GM19452 (cell line): ENCODE results near the gene RABL2A.
"Not testable (repeated sequence)": the region's sequence is repeated elsewhere in the genome, so short reads cannot be mapped to it uniquely, and the experiment has no call there.

Experiments used
- ATAC-seq: cut with Tn5 transposase; IDR thresholded peaks from one replicate; pipeline ENCODE4 v1.9.1; 2021; ENCODE audit not compliant: unreplicated experiment

The RABL2A gene

DNA sequence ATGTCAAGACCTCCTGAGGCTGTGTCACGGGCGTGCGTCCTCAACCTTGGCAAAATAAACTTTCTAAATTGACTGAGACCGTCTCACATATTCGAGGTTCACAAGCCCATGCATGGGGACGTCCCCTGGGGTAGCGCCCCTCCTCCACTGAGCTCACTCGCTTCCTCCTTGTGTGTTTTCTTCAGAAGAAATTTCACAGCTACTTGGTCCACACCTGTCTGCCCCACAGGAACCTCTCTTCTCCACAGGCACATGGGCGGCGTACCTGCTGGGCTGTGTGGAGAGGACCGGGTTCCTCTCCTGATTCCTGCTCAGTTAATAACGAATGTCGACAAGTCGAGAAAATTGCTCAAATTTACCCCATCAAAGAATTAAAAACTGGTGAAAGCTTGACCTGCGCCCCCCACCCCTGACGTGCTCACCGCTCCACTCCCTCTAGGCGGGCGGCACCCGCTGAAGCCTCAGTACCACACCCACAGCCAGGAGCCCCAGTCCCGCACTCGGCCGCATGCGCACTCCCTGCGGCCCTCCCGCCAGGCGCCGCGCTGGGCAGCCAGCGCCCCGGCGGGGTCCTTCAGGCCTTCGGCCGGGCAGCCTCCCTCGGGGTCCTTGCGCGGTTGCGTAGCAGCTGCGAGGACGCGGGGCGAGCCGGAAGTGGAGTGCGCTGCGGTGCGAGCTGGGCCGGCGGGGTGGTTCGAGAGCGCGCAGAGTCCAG lies at the start of gene RABL2A:
Gene RABL2A (plus strand): TSS at position 651 of the 715 bp plus-strand sequence. CDS start 1,341 bp downstream, outside the sequence.
- peak; percentile 96 for ATAC-seq

DNA sequence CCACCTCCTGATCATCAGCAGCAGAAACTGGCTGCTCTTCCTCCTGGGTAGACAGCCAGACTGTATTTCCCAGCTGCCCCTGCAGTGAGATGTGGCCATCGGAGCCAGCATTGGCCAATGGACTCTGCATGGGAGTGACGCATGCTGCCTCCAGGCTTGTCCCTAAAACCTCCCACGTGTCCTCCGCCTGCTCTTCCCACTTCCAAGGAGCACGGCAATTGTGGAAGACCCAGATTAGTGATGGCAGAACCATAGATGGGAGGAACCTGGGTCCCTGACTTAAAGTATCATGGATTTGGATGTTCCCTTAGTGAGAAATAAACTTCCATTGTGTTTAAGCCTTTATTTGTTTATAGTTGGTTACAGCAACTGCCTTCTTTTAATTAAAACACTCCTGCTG lies 48.6 kb upstream of the RABL2A start:
- ATAC-seq, result not testable (repeated sequence)

DNA sequence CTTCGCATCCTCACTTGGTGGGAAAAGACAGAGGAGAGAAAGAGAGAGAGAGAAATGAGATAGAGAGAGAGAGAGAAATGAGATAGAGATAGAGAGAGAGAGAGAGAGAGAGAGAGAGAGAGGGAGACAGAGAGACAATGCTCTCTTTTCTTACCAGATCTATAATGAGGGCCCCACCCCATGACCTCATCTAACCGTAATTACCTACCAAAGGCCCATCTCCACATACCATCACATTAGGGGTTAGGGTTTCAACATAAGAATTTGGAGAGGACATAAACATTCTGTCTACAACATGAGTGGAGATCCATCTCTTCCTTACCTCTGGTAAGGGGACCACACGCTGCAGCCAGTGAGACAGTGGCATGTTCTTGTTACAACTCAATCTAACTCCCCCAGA lies 44.6 kb upstream of the RABL2A start:
- ATAC-seq, result not testable (repeated sequence)

DNA sequence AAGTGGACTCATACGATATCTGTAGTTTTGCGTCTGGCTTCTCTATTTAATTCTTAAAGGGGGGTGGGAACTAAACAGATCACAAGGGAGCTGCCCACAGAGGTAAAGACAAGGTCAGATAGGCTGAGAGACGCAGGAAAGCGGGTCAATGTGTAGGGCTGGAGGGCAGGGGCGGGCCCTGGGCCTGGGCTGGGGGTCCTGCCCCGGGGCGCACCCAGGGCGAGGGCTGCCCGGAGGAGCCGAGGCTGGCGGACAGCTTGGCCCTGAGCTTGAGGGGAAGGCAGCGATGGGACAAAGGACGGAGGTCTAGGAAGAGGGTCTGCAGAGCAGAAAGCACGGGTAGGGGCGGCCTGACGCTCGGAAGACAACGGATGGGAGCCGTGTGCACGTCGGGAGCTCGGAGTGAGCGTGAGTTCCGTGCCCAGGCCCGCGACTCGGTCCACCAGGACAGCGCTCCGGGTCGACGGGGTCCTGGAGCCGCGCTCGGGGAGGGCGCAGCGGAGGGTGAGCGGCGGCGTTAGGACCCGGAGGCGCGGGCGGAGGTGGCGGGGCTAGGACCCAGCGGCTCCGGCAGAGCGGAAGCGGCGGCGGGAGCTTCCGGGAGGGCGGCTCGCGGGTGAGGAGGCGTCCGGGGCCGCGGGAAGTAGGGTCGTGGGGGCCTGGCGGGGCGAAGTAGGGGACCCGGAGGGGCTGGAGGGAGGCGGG lies 43.4 kb upstream of the RABL2A start:
- ATAC-seq, result not testable (repeated sequence)

DNA sequence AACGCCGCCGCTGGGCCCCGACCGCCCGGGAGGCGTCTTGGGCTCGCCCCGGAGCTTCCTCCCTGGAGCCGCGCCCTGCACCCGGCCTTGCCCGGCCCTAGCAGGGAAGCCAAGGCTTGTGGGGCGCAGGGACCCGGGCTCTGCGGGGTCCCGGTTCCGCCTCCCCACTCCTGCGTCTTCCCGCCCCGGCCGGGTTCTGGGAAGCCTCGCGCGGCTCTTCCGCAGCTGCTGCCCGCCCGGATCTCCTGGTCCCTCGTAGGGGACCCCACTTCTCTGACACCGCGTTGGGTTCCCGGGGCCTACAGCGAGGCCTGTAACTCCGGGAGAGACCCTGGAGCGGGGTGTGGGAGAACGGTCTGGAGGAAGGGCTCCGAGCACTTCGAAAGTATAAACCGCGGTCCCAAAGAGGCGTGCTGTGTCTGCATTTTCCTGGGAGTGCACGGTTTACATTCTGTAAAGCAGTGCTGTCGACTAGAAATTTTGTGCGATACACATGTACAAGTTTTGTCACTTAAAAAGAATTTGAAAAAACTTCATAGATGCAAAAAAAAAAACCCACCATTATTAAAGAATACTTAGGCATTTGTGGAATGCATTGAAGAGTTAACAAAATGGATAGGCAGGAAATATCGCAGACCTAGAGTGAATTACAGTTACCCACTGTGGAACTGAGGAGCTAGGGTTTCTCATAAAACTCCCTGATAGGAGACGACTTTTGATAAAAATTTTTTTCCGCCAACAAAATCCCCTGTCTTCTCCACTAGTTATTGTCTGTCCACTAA lies 42.6 kb upstream of the RABL2A start:
- not testable (repeated sequence) for ATAC-seq

DNA sequence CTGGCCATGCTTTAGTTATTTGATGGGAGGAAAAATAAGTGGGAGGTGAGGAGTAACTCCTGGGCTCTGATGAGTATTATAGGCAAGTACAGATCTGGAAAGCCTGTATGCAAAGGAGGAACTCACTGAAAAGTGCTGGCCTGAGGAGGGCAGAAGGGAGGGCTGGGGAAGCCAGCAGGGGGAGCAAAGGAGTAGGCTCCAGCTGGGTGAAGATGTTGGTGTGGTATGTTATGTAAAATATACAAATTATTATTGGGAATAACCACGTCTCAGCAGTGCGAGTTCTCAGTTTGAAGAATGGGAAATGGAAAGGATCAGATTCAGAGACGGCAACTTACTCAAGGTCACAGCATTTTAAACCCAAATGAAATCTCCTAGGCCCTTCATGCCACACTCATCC lies 39.9 kb upstream of the RABL2A start:
- not testable (repeated sequence) for ATAC-seq

DNA sequence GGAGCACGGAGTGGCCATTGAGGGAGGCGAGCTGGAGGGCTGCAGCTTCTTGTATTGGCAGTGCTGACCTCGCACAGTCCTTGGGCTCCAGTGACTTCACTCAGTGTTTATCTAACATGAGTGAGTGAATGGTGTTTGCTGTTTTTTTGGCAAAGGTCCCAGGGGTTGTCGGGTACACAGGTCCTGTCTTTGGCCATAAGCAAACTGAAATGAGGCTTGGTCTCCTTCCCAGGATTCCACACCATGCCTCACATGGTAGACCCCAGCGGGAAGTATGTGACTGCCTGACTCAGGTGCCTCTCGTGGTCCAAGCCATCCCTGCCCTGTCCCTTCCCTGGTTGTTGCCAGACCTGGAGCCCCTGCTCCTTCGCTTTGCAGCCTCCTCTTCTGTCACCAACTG lies 37.5 kb upstream of the RABL2A start:
- ATAC-seq, result not testable (repeated sequence)

DNA sequence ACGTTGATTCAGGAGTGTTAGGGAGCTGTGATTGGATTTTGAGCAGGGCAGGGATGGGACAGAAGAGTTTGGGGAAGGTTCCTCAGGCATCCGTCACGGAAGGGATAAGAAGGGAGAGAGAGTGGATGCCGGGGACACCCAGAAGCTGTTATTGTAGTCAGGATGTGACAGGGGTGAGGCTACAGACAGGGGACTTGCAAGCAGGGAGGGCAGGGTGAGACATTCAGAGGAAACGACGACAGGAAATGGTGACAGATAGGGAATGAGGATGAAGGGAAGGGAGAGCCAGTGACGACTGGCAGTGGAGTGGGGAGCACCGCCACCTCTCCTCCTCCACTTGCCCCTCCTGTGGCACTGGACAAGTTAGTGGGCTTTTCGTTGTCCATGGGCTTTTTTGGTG lies 35.1 kb upstream of the RABL2A start:
- not testable (repeated sequence) for ATAC-seq

DNA sequence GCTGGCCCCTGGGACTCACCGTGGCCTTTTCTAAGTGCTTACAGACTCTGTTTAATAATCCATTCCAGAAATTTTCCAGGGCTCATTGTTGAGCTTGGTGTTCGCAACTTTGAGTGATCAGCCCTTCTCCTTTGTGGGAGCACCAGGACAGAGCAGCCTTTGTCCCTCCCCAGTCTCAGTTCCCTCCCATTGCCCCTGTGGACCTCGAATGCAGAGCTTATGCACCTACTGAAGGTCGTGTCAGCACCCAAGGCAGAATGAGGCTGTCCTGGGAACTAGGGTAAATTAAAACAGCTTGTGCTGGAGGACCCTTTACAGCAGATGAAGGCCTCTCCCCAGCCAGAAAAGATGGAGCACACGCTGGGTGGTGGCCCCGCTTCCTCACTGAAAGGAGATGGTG lies 33.8 kb upstream of the RABL2A start:
- ATAC-seq, result not testable (repeated sequence)

DNA sequence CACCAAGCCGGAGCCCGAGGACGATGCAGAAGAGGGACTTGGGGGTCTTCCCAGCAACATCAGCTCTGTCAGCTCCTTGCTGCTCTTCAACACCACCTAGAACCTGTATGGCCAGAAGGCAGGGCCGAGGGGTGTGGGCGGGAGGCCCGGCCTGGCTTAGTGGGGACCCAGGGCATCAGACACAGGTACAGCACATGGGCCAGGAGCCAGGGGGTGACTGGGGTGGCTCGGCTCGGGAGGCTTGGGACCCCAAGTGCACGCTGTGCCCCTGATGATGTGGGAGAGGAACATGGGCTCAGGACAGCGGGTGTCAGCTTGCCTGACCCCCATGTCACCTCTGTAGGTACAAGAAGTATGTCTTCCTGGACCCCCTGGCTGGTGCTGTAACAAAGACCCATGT lies 31.3 kb upstream of the RABL2A start:
- not testable (repeated sequence) for ATAC-seq

DNA sequence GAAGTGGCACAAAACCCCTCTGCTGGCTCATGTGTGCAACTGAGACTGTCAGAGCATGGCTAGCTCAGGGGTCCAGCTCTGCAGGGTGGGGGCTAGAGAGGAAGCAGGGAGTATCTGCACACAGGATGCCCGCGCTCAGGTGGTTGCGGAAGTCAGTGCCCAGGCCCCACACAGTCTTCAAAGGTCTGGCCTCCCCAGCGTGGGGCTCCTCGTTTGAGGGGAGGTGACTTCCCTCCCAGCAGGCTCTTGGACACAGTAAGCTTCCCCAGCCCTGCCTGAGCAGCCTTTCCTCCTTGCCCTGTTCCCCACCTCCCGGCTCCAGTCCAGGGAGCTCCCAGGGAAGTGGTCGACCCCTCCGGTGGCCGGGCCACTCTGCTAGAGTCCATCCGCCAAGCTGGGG lies 29.9 kb upstream of the RABL2A start:
- ATAC-seq, result not testable (repeated sequence)

DNA sequence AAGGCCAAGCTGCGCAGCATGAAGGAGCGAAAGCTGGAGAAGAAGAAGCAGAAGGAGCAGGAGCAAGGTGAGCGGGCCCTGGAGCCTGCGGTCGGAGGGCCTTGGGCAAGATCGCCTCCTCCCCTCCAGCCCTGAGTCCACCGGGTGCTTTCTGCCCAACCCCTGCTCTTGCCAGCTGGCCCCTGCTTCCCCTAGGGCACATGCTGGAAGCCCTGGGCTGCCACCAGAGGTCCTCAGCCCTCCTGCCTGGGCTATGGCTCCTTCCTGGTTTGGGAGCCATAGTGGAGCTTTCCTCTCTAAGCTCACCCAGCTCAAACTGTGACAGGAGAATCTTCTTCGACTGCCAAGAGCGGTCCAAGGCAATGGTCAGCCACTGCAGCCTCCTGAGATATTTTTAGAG lies 29.5 kb upstream of the RABL2A start:
- not testable (repeated sequence) for ATAC-seq

DNA sequence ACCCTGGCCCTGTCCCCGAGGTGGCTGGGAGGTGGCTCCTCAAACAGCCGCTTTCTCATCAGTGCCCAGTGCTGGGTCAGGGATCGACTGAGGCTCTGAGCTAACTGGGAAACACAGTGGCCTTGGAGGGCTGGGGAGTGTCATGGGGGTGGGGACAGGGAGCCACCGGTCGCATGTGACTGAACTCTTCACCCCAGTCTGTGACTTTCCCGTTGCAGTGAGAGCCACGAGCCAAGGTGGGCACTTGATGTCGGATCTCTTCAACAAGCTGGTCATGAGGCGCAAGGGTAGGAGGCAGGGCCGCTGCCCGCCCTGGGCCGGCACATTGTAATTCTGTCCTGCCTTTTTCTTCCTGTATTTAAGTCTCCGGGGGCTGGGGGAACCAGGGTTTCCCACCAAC lies 28.9 kb upstream of the RABL2A start:
- not testable (repeated sequence) for ATAC-seq

DNA sequence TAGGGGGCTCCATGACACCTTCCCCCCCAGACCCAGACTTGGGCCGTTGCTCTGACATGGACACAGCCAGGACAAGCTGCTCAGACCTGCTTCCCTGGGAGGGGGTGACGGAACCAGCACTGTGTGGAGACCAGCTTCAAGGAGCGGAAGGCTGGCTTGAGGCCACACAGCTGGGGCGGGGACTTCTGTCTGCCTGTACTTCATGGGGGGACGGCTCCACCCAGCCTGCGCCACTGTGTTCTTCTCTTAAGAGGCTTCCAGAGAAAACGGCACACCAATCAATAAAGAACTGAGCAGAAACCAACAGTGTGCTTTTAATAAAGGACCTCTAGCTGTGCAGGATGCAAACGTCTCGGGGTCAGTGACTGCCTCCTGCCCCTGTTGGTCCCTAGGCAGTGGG lies 28.3 kb upstream of the RABL2A start:
- not testable (repeated sequence) for ATAC-seq

DNA sequence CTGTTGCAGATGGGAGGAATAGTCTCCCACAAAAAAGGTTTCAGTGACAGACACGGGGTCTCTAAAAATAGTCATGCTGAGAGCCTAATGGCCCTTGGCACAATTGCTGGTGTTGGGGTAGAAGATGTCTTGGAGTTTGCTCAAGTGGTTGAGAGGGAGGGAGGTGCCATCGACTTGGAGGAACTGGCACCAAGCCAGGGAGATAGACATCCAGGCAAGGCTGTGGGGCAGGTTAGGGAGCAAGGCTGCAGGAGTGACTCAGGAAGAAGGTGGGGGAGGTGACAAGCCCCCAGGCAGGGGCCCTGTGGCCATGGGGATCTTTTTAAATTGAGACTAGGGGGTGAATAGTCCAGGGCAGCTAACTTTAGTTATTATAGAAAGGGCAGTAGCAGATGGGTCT lies 27.9 kb upstream of the RABL2A start:
- not testable (repeated sequence) for ATAC-seq

DNA sequence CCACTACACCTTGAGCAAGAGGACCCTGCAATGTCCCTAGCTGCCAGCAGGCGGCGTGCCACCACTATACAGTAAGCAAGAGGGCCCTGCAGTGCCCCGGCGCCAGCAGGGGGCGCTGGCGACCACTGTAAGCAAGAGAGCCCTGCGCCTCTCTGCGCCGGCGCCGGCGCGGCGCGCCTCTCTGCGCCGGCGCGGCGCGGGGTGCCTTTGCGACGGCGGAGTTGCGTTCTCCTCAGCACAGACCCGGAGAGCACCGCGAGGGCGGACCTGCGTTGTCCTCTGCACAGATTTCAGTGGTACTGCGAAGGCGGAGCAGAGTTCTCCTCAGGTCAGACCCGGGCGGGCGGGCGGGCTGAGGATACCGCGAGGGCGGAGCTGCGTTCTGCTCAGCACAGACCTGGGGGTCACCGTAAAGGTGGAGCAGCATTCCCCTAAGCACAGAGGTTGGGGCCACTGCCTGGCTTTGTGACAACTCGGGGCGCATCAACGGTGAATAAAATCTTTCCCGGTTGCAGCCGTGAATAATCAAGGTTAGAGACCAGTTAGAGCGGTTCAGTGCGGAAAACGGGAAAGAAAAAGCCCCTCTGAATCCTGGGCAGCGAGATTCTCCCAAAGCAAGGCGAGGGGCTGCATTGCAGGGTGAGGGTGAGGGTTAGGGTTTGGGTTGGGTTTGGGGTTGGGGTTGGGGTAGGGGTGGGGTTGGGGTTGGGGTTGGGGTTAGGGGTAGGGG lies 24.9 kb upstream of the RABL2A start:
- peak; percentile 74 for ATAC-seq

DNA sequence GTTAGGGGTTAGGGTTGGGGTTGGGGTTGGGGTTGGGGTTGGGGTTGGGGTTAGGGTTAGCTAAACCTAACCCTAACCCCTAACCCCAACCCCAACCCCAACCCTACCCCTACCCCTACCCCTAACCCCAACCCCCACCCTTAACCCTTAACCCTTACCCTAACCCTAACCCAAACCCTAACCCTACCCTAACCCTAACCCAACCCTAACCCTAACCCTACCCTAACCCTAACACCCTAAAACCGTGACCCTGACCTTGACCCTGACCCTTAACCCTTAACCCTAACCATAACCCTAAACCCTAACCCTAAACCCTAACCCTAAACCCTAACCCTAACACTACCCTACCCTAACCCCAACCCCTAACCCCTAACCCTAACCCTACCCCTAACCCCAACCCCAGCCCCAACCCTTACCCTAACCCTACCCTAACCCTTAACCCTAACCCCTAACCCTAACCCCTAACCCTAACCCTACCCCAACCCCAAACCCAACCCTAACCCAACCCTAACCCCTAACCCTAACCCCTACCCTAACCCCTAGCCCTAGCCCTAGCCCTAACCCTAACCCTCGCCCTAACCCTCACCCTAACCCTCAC lies 24.1 kb upstream of the RABL2A start:
- peak; percentile 43 for ATAC-seq

DNA sequence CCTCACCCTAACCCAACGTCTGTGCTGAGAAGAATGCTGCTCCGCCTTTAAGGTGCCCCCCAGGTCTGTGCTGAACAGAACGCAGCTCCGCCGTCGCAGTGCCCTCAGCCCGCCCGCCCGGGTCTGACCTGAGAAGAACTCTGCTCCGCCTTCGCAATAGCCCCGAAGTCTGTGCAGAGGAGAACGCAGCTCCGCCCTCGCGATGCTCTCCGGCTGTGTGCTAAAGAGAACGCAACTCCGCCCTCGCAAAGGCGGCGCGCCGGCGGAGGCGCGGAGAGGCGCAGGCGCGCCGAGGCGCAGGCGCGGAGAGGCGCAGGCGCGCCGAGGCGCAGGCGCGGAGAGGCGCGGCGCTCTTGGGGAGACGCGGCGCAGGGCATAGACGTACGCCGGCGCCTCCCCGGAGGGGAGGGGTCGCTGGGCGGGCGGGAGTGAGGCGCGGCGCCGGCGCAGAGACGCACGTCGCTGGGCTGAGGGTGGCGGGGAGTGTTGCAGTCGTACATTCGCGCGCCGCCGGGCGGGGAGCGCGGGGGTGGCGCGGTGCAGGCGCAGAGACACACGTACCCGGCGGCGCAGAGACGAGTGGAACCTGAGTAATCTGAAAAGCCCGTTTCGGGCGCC lies 23.5 kb upstream of the RABL2A start:
- peak; percentile 70 for ATAC-seq

DNA sequence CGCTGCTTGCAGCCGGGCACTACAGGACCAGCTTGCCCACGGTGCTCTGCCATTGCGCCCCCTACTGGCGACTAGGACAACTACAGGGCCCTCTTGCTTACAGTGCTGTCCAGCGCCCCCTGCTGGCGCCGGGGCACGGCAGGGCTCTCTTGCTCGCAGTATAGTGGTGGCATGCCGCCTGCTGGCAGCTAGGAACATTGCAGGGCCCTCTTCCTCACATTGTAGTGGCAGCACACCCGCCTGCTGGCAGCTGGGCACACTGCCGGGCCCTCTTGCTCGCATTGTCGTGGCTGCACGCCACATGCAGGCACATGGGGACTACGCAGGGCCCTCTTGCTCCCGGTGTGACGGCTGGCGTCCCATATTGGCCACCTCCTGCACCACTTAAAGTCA lies 23.0 kb upstream of the RABL2A start:
- ATAC-seq, result not testable (repeated sequence)

DNA sequence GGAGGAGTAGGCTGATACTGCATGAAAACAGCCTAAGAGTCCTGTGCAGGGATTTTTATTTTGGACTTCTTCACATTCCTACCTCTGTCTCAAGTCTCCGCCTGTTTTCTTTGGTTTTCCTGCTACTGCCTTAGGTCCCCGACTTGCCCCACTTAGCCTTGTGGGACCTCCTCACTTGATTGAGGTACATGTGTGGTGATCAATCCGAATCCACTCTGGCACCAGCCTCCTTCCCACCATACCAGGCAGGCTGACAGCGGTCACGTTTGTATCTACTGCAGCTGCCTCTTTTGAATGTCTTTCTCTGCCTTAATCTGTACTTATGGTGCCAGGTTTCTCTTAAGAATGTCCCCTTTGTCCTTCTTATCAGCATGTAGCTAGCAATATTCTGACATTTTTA lies 22.4 kb upstream of the RABL2A start:
- not testable (repeated sequence) for ATAC-seq
